ENCODE results near the gene BCAS4.
"Not testable (repeated sequence)": the region's sequence is repeated elsewhere in the genome, so short reads cannot be mapped to it uniquely, and the experiment has no call there.

Gene BCAS4

DNA sequence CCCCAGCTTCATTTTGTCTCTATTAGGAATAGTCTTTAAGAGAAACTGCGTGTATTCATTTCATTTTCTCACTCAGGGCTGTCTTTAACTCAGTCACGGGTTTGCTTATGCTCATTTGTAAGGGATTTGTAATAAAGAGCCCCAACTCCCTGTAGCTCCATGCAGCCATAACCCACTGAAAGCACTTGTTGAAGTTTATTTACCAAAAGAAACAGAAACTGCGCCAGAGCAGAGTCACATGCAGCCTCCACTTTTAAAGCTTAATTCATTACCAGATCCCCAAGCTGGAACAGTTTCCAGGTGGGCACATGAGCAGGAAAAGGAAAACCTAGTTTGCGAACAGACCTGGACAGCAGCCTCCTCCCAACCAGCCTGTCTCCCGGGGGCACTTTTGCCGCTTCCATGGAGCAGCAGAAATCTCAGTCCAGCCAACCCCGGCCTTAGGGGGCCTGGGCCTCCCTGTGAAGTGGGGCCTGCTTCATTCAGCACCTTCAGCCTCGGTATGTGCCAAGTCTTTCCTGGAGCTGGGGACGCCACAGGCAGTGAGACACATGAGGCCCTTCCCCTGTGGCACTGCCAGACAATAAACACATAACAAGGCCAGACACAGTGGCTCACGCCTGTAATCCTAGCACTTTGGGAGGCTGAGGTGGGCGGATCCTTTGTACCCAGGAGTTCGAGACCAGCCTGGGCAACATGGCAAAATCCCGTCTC, 4.5 kb downstream of the BCAS4 start:
- H3K4me3 ChIP-seq (ENCODE audit: low read depth, low read length), result no peak overlapping the region

DNA sequence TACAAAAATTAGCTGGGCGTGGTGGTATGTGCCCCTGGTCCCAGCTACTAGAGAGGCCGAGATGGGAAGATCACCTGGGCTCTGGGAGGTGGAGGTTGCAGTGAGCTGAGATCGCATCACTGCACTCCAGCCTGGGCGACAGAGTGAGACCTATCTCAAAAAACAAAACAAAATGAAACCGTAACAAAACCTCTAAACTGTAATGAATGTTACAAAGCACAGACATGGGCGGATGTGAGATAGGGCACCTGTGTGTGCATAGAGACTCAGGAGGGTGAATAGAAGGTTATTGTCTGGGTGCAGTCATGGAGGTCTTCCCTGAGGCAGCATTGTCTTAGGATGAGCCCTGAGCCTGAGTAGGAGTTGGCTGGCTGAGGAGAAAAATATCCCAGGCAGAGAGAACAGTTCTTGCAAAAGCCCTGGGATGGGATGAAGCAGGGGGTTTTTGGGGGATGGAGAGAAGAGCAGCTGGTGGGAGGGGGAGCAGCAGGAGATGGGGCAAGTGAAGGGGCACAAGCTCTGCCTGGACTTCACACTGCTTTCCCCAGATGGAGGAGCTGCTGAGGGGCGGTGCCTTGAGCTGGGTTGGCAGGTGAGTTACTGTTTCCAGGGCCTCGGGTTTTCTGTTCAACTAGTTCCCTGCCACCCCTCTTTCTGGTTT, 5.2 kb downstream of the BCAS4 start:
- H3K4me3 ChIP-seq (ENCODE audit: low read depth, low read length), result no peak overlapping the region

DNA sequence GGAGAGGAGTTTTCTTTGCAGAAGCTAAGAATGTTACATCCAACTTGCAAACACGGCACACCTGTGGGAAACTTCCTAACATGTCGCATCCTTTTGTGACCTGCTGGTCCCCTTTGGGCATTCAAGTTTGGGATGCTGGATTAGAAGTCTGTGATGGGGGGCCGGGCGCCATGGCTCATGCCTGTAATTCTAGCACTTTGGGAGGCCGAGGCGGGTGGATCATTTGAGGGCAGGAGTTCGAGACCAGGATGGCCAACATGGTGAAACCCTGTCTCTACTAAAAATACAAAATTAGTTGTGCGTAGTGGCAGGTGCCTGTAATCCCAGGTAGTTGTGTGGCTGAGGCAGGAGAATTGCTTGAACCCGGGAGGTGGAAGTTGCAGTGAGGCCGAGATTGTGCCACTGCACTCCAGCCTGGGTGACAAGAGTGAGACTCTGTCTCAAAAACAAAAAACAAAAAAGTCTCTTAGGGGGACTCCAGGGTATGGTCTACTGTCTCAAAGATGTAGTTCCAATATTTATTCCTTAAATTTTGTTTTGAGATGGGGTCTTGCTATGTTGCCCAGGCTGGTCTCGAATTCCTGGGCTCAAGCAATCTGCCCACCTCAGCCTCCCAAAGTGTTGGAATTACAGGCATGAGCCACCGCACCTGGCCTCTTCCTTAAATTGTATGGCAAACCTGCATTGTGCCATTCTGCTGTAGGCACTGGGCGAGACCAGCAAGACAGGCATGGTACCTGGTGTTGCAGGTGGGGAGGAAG, 6.3 kb downstream of the BCAS4 start:
- H3K4me3 ChIP-seq (ENCODE audit: low read depth, low read length), result not testable (repeated sequence)

DNA sequence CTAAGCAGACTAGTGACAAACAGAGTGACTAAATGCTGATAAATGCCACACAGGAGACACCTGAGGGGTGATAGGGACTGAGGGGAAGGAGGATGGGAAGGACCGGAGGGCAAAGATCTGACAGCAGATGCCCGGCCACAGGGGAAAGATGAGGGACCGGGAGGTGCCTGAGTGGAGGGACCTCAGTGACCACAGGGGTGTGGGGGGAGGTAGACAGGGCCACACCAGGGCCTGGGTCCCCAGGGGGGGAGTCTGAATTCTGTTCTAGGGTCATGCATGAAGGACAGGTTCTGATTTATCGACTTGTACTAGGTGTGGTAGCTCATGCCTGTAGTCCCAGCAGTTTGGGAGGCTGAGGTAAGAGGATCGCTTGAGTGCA, 6.9 kb downstream of the BCAS4 start:
- no peak overlapping the region for H3K4me3 ChIP-seq (ENCODE audit: low read depth, low read length)

DNA sequence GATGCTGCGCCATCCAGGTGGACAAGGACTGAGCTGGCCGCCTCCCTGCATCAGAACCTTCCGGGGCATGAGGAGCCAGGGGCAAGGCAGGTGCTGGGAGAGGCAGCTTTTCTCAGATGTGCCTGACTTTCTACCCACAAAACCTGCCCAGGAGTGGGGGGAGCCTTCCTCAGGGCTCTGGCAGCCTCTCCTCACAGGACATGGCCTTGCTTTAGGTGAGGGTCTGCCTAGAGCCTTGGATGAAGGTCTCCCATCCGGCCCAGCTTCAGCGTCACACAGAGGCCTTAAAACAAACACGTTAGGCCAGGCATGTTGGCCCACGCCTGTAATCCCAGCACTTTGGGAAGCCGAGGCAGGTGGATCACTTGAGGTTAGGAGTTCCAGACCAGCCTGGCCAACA, 7.4 kb downstream of the BCAS4 start:
- H3K4me3 ChIP-seq (ENCODE audit: low read depth, low read length), result no peak overlapping the region

DNA sequence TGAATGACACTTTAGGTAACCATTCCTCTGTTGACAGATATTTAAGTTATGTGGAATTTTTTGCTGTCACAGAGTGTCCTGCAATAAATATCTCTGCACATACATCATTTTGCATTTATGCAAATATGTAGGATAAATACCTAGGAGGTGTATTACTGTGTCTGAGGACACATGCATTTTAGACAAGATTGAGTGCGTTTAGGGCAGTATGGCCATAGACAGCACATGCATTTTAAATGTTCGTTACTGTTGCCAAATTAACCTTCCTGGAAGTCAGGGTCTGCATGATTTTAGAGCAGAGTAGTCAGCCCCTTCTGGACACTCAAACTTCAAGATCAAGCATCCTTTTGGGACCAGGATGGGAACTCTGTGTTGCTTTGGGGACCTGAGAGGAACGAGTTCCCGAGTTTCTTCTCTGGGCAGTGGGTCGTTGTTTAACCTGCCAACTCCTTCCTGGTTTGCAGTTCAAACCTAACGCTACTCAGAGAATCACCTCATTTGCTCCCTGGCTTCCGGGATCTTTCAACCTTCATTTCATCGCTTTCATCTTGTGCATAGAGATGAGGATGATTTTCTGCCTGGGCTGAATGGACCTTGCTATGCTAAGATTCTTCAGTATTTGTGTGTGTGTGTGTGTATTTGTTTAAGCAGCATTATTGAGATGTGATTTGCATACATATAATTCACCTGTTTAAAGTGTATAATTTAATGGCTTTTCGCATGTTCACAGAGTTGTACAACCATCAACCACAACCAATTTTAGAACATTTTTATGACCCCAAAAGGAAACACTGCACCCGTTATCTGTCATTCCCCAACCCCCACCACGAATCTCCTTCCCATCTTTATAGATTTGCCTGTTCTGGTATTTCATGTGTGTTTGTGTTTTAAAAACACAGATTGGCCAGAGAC, 9.8 kb downstream of the BCAS4 start:
- H3K4me3 ChIP-seq (ENCODE audit: low read depth, low read length), result no peak overlapping the region

DNA sequence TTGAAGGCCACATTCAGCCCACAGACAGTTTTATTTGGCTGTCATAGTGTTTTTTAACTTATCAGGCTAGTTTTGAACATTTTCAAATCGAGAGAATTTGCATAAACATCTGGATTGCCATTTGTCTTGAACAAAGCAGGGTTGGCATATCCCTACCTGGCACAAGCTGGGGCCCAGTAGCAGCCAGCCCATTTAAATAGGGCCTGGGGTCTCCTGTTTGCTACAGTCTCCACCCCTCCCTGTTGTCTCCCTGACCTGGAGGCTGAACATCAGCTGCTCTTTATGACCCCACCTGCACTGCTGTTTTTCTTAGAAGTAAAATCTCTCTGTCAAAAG, 10.5 kb downstream of the BCAS4 start:
- H3K4me3 ChIP-seq (ENCODE audit: low read depth, low read length), result no peak overlapping the region

DNA sequence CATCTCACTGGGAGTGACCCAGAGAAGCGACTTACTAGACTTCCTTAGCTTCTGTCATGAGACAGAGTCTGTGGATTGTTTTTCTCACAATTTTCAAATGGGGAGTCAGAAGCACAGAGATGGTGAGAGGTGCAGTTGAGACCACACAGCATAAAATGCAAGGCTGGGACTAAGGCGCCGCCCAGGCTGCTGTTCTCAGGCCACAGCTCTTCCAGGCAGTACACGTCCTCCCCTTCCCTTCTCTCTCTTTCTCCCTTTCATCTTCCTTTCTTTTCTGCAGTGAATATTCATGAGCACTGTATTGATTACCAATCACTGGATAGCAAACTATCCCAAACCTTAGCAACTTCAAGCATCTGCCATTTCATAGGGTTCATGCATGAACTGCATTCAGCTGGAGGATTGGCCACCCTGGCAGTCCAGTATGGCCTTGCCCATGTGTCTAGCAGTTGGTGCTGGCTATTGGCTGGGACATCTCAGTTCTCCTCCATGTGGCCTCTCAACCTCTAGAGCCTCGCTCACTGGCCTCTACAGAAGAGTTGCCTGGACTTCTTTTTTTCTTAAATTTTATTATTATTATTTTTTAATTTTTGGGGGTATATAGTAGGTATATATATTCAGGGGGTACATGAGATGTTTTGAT, 11.4 kb downstream of the BCAS4 start:
- no peak overlapping the region for H3K4me3 ChIP-seq (ENCODE audit: low read depth, low read length)

DNA sequence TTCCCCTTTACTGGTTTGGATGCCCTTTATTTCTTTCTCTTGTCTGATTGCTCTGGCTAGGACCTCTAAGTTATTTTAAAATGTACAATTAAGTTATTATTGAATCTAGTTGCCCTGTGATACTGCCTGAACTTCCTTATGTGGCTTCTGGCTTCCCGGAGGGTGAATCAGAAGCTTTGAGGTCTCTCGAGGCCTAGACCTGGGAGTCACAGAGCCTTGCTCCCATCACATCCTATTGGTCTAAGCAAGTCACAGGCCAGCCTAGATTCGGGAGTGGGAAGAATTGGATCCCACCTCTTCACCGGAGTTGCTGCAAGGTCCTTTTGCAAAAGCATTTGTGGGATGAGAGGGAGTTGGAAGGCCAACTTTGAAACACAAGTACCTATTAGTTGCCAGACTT, 15.2 kb downstream of the BCAS4 start:
- H3K4me3 ChIP-seq (ENCODE audit: low read depth, low read length), result no peak overlapping the region

DNA sequence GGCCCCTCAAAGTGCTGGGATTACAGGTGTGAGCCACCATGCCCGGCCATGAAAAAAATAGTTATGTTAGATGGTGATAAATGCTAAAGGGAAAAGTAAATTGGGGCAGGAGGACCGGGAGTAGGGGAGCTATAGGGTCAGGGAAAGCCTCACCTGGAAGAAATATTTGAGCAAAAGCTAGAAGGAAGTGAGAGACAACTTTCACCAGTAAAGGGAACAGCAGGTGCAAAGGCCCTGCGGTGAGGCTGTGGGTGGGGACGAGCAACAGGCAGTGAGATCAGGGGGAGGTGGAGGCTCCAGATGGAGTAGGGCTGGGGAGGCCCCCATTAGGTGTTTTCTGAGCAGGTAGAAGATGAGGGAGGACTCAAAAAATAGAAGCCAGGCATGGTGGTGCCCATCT, 16.0 kb downstream of the BCAS4 start:
- no peak overlapping the region for H3K4me3 ChIP-seq (ENCODE audit: low read depth, low read length)

DNA sequence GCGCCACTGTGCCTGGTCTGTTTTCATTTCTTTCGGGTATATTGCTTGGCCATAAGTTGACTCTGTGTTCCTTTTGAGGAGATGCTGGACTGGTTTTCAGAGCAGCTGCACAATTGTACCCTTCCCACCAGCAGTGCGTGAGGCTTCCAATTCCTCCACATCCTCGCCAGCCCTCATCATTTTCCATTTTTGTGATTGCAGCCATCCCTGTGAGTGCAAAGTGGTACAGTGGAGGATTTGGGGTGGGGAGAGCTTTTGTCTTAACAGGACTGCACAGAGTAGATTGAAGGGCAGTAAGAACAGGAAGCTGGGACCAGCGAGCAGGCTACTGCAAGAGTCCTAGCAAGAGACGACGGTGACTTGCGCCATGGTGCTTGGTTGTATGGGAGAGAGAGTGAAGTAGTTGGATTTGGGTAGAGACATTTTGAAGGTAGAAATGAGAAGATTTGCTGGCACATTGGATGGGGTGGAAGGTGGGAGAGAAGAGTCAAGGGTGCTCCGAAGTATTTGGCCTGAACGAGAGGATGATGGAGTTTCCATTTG, 18.3 kb downstream of the BCAS4 start:
- H3K4me3 ChIP-seq (ENCODE audit: low read depth, low read length), result no peak overlapping the region

DNA sequence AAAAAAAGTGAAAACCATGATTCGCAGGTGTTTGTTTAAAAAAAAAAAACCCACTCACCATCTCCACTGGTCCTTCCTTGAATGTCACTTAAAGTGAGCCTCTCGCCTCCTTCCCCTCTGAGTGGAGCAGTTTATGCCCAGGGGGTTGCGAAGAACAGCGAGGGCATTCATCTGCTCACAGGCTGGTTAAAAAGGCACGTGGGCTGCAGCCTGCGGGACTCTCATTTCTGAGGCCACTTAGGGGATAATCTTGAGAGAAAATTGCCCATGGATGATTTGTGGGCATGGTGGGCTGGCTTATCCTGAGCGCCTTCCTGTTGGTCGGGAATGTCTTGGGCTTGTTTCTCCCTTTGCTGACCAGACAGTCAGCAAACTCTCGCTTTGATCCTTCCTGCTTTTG, 18.9 kb downstream of the BCAS4 start:
- no peak overlapping the region for H3K4me3 ChIP-seq (ENCODE audit: low read depth, low read length)

DNA sequence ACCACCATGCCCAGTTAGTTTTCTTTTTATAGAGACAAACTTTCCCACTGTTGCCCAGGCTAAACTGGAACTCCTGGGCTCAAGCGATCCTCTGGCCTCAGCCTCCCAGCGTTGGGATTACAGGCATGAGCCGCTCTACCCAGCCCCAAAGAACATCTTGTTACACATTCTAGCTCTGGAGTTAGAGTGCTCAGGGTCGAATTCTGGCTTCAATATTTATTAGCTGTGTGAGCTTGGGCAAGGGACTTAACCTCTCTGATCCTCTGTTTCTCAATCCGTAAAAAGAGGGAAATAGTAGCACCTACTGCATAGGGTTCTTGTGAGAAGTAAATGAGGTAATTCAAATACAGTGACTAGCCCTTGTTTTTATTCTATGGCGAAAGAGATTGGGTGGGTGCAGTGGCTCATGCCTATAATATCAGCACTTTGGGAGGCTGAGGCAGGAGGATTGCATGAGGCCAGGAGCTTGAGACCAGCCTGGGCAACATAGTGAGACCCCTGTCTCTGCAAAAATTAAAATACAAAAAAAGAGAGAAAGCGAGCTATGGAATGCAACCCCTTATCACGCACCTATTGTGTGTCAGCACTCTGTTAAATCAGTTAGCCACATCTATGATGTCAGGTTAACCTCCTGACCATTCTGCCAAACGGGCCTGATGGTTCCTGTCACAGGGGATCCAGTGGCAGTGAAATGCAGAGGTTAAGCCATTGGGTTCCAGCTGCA, 19.7 kb downstream of the BCAS4 start:
- H3K4me3 ChIP-seq (ENCODE audit: low read depth, low read length), result no peak overlapping the region

DNA sequence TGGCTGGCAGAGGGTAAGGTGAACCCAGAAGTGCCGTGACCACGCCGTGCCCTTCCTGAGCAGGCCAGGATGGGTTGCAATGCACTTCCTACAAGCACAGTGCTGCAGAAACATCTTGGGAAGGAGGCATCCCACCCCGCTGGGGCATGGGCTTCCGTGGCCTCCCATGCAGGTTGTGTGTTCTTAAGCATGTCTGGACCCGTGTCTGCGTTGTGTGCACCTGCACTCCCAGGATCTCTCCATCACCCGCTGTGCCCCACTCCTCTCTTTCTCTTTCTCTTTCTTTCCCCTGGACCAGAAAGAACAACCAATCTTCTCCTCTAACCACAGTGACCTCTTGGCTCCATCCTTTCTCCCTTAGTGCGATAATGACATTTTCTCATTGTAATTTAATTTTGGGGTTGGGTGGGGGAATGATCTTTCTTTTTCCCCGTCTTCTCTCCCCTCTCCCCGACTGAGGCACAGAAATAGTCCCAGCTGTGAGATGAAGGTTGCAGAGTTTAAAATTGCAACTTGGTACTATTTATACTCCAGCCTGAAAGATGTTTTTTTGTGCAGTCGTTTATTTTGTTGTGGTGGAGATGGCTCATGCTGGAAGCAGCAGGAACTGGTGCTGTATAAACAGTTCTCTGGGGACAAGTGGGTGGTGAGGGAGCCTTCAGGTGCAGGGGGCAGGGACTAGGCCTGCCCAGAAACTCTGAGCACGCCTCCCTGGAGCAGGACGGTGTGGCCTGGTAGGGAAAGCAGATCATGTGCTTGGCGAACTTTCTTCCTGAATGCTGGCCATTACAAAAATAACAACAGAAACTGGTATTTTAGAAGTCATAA, 20.5 kb downstream of the BCAS4 start:
- H3K4me3 ChIP-seq (ENCODE audit: low read depth, low read length), result no peak overlapping the region

DNA sequence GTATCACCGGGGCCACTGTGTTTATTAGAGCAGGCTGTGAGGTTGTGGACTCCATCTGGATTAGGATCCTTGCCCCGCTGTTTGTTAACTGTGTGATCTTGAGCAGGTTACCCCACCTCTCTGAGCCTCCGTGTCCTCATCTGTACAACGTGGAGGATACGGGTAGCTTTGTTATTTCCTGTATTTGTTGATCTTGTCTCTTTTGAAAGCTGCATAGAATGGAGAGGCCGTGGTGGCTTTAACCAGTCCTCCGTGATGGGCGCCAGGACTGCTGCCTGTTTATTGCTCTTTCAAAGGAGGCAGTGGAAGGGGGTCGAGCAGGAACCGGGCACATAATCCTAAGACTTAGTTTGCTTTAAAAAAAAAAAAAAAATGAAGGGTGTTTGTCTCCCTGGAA, 22.9 kb downstream of the BCAS4 start:
- no peak overlapping the region for H3K4me3 ChIP-seq (ENCODE audit: low read depth, low read length)

DNA sequence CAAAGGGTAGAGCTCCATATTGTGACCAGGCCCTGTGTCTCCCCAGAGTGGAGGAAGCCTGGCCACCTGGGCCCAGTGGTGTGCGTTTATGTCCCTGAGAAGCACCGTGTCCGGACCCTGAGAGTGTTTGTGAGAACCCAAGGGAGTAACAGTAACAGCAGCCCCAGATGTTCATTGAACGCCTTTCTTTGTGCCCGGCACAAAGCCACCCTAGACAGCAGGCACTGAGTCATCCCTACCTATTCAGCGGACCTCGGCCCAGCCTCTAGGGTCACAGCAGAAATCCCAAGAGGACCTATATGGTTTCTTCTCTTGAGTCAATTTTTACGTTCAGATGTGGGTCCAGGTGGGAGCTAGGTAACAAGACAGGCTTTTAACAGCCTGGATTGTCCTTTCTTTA, 24.5 kb downstream of the BCAS4 start:
- no peak overlapping the region for H3K4me3 ChIP-seq (ENCODE audit: low read depth, low read length)

DNA sequence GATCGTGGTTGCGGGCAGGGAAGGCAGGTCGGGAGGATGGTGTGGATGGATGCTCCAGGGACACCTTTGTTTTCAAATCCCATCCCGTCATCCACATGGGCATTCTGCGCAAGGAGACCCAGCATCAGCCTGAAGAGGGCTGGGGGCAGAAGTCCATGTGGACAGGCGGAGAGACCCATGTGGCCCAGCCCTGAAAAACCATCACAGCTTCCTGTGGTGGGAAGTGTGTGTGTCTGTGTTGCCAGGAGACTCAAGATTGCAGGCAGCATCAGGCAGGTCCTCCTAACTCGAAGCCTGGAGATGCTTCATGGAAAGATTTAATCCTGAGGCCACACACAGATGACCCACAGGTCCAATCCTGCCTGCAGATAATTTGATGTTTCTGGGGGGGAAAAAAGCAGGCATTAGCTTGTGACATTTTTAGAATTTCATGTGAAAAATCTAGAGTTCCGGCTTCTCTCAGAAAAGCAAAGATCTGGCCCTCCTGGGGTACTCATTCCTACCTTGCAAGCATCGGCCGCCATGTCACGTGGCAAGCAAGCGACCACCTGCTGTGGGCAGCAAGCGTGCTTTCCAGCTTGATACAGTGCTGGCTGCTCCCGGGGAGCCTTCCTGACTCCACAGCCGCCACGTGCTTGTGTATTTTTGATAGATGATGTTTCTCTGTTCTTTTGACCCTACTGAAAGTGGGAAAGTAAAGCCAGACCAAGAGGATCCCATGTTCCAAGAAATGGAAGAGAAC, 25.8 kb downstream of the BCAS4 start:
- no peak overlapping the region for H3K4me3 ChIP-seq (ENCODE audit: low read depth, low read length)

DNA sequence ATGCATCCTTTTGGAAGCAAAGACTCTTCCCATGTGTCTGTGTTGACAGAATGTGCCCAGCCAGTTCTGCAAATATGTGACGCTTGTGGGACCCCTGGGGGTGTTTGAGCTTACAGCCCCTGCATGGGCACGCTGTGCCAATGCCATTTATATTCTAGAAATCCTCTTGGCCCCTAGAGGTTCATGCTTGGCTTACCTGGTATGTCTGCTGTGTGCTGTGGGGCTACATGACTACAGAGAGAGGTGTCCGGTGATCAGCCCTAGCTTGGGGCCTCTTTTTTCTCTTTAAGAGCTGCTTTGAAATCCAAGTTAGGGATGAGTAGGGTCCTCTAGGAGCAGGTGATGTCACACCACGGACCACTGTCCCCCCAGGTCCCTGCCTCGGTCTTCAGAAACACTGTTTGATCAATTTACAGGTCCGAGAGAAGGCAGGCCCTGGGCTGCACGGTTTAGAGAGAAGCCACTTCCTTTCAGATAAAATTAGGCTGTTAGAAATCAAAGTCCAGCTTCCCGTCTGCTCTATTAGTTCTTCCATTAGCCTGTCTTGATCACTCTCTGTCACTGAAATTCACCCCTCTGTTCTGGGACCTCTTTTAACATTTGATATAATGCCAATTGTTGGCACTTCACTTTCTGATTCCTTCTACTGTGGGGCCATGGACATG, 26.5 kb downstream of the BCAS4 start:
- no peak overlapping the region for H3K4me3 ChIP-seq (ENCODE audit: low read depth, low read length)

Measured in iPS-11a (cell line).